T-helper 1 cell treated with Interleukin-12 subunit alpha and Interleukin-12 subunit beta and Interleukin-4 antibody, amounts not matched to agents 30 μg/mL and 1 μg/mL, for 36 hours (primary cell): ENCODE data around the gene FES.

Experiments used
- H3K27ac Mint-ChIP-seq: one replicate; pipeline ENCODE4 v1.8.0; 2021; ENCODE audit warnings: mild to moderate bottlenecking, mixed read lengths
- H3K27me3 Mint-ChIP-seq: one replicate; pipeline ENCODE4 v1.8.0; 2021; ENCODE audit warnings: low read depth, mixed read lengths
- H3K36me3 Mint-ChIP-seq: one replicate; pipeline ENCODE4 v1.8.0; 2021; ENCODE audit warnings: low read depth, mixed read lengths
- H3K4me1 Mint-ChIP-seq: one replicate; pipeline ENCODE4 v1.8.0; 2021; ENCODE audit warnings: low read depth, mixed read lengths
- H3K4me3 Mint-ChIP-seq: one replicate; pipeline ENCODE4 v1.8.0; 2021; ENCODE audit warnings: mild to moderate bottlenecking, moderate library complexity, mixed read lengths
- H3K9me3 Mint-ChIP-seq: one replicate; pipeline ENCODE4 v1.8.0; 2021; ENCODE audit warnings: mixed read lengths

The FES gene

GRCh38 chr15:90929246-90930019 is 45.1 kb downstream of the FES start:
- H3K4me3 Mint-ChIP-seq, result peak overlapping the region; percentile 98
- no peaks in the 10 kb centered on the region for H3K9me3 Mint-ChIP-seq
- no peaks in the 10 kb centered on the region for H3K27me3 Mint-ChIP-seq
- peak overlapping the region; percentile 100 for H3K27ac Mint-ChIP-seq
- H3K4me1 Mint-ChIP-seq, result peaks cover 48% of the 10 kb centered on the region
- H3K36me3 Mint-ChIP-seq, result peaks cover 5% of the 10 kb centered on the region

GRCh38 chr15:90930861-90931574 is 46.7 kb downstream of the FES start:
- Mint-ChIP-seq H3K27ac (peak overlapping the region; percentile 100), H3K36me3 (peaks cover 4% of the 10 kb centered on the region), H3K4me1 (peaks cover 42% of the 10 kb centered on the region), H3K9me3 (no peaks in the 10 kb centered on the region), H3K27me3 (no peaks in the 10 kb centered on the region), H3K4me3 (peak overlapping the region; percentile 98)

- Mint-ChIP-seq H3K9me3 (no peaks in the 10 kb centered on the region), H3K4me3 (peak overlapping the region; percentile 98), H3K4me1 (peaks cover 47% of the 10 kb centered on the region), H3K36me3 (peaks cover 9% of the 10 kb centered on the region), H3K27me3 (no peaks in the 10 kb centered on the region), H3K27ac (peak overlapping the region; percentile 100)
Observed at GRCh38 chr15:90931575-90931827, 47.2 kb downstream of the FES start.

GRCh38 chr15:90931828-90932659 is 47.7 kb downstream of the FES start, which contains the start of gene HDDC3:
Gene HDDC3 (minus strand): TSS chr15:90932549. CDS start chr15:90932540, 9 bp downstream.
- Mint-ChIP-seq H3K4me1 (peaks cover 51% of the 10 kb centered on the region), H3K9me3 (no peaks in the 10 kb centered on the region), H3K27ac (peak within 1 kb of the TSS; percentile 100), H3K36me3 (peaks cover 11% of the 10 kb centered on the region), H3K27me3 (no peaks in the 10 kb centered on the region), H3K4me3 (peak within 1 kb of the TSS; percentile 98)

- Mint-ChIP-seq H3K4me1 (peaks cover 51% of the 10 kb centered on the region), H3K9me3 (no peaks in the 10 kb centered on the region), H3K36me3 (peaks cover 11% of the 10 kb centered on the region), H3K4me3 (peak overlapping the region; percentile 98), H3K27me3 (no peaks in the 10 kb centered on the region), H3K27ac (peak overlapping the region; percentile 100)
Observed at GRCh38 chr15:90932660-90932991, 48.3 kb downstream of the FES start.

- Mint-ChIP-seq H3K4me1 (peaks cover 50% of the 10 kb centered on the region), H3K9me3 (no peaks in the 10 kb centered on the region), H3K27me3 (no peaks in the 10 kb centered on the region), H3K4me3 (peak overlapping the region; percentile 23), H3K36me3 (peaks cover 13% of the 10 kb centered on the region), H3K27ac (peak overlapping the region; percentile 100)
Observed at GRCh38 chr15:90933301-90933700, 49.0 kb downstream of the FES start.

- Mint-ChIP-seq H3K27ac (peak overlapping the region; percentile 100), H3K36me3 (peaks cover 14% of the 10 kb centered on the region), H3K4me1 (peaks cover 44% of the 10 kb centered on the region), H3K4me3 (peak overlapping the region; percentile 92), H3K9me3 (no peaks in the 10 kb centered on the region), H3K27me3 (no peaks in the 10 kb centered on the region)
Observed at GRCh38 chr15:90934256-90934948, 50.1 kb downstream of the FES start.

- Mint-ChIP-seq H3K27ac (peak within 1 kb of the TSS; percentile 100), H3K4me1 (peaks cover 41% of the 10 kb centered on the region), H3K9me3 (no peaks in the 10 kb centered on the region), H3K4me3 (peak within 1 kb of the TSS; percentile 92), H3K36me3 (peaks cover 19% of the 10 kb centered on the region), H3K27me3 (no peaks in the 10 kb centered on the region)
Observed at GRCh38 chr15:90934949-90935751, 50.8 kb downstream of the FES start, which contains the start of gene UNC45A. Gene UNC45A (plus strand): TSS chr15:90935285. CDS start chr15:90935325, 40 bp downstream.

GRCh38 chr15:90936823-90937222 is 52.5 kb downstream of the FES start:
- Mint-ChIP-seq H3K4me1 (peaks cover 27% of the 10 kb centered on the region), H3K36me3 (peaks cover 29% of the 10 kb centered on the region), H3K27ac (peak overlapping the region; percentile 7)

GRCh38 chr15:90938261-90938660 is 54.0 kb downstream of the FES start:
- Mint-ChIP-seq H3K27me3 (no peaks in the 10 kb centered on the region), H3K36me3 (peaks cover 31% of the 10 kb centered on the region), H3K9me3 (no peaks in the 10 kb centered on the region), H3K4me3 (no peak overlapping the region), H3K27ac (no peak overlapping the region), H3K4me1 (peaks cover 21% of the 10 kb centered on the region)

More at GRCh38 chr15:90936823-90937222, 52.5 kb downstream of the FES start:
- peak overlapping the region; percentile 92 for H3K4me3 Mint-ChIP-seq
- H3K27me3 Mint-ChIP-seq, result no peaks in the 10 kb centered on the region
- no peaks in the 10 kb centered on the region for H3K9me3 Mint-ChIP-seq

GRCh38 chr15:90939756-90940155 is 55.5 kb downstream of the FES start:
- H3K36me3 Mint-ChIP-seq, result peaks cover 31% of the 10 kb centered on the region
- no peaks in the 10 kb centered on the region for H3K9me3 Mint-ChIP-seq
- H3K27ac Mint-ChIP-seq, result no peak overlapping the region
- H3K4me3 Mint-ChIP-seq, result no peak overlapping the region
- peaks cover 11% of the 10 kb centered on the region for H3K4me1 Mint-ChIP-seq
- no peaks in the 10 kb centered on the region for H3K27me3 Mint-ChIP-seq

GRCh38 chr15:90941038-90941437 is 56.7 kb downstream of the FES start:
- Mint-ChIP-seq H3K4me1 (peaks cover 9% of the 10 kb centered on the region), H3K27ac (no peak overlapping the region), H3K36me3 (peaks cover 30% of the 10 kb centered on the region)

GRCh38 chr15:90942354-90943120 is 58.2 kb downstream of the FES start:
- H3K27me3 Mint-ChIP-seq, result no peaks in the 10 kb centered on the region
- no peak overlapping the region for H3K4me3 Mint-ChIP-seq
- H3K9me3 Mint-ChIP-seq, result no peaks in the 10 kb centered on the region
- H3K4me1 Mint-ChIP-seq, result no peaks in the 10 kb centered on the region
- no peak overlapping the region for H3K27ac Mint-ChIP-seq
- peaks cover 29% of the 10 kb centered on the region for H3K36me3 Mint-ChIP-seq

More at GRCh38 chr15:90941038-90941437, 56.7 kb downstream of the FES start:
- Mint-ChIP-seq H3K9me3 (no peaks in the 10 kb centered on the region), H3K27me3 (no peaks in the 10 kb centered on the region), H3K4me3 (no peak overlapping the region)
